Mucosa of stomach (tissue), 1 donor: Measurements from ENCODE around the gene LARP6.

Experiments
- H3K27me3 ChIP-seq: one replicate; pipeline ENCODE4 v1.7.0; 2013; ENCODE audit warnings: mild to moderate bottlenecking, low read length; ENCODE audit not compliant: control insufficient read depth, insufficient read depth
- H3K36me3 ChIP-seq: one replicate; pipeline ENCODE4 v1.7.0; 2013; ENCODE audit warnings: low read length; ENCODE audit not compliant: control insufficient read depth, insufficient read depth
- H3K4me1 ChIP-seq: one replicate; pipeline ENCODE4 v1.7.0; 2013; ENCODE audit warnings: mild to moderate bottlenecking, low read length; ENCODE audit not compliant: control insufficient read depth, insufficient read depth
- H3K4me3 ChIP-seq: one replicate; pipeline ENCODE4 v1.7.0; 2013; ENCODE audit warnings: low read length
- H3K9ac ChIP-seq: one replicate; pipeline ENCODE4 v1.7.0; 2013; ENCODE audit warnings: mild to moderate bottlenecking, low read length, moderate library complexity
- H3K9me3 ChIP-seq: one replicate; pipeline ENCODE4 v1.7.0; 2013; ENCODE audit warnings: mild to moderate bottlenecking, low read length, moderate library complexity; ENCODE audit not compliant: control insufficient read depth
- donor health status: Pancreatic carcinoma.

LARP6 gene

DNA sequence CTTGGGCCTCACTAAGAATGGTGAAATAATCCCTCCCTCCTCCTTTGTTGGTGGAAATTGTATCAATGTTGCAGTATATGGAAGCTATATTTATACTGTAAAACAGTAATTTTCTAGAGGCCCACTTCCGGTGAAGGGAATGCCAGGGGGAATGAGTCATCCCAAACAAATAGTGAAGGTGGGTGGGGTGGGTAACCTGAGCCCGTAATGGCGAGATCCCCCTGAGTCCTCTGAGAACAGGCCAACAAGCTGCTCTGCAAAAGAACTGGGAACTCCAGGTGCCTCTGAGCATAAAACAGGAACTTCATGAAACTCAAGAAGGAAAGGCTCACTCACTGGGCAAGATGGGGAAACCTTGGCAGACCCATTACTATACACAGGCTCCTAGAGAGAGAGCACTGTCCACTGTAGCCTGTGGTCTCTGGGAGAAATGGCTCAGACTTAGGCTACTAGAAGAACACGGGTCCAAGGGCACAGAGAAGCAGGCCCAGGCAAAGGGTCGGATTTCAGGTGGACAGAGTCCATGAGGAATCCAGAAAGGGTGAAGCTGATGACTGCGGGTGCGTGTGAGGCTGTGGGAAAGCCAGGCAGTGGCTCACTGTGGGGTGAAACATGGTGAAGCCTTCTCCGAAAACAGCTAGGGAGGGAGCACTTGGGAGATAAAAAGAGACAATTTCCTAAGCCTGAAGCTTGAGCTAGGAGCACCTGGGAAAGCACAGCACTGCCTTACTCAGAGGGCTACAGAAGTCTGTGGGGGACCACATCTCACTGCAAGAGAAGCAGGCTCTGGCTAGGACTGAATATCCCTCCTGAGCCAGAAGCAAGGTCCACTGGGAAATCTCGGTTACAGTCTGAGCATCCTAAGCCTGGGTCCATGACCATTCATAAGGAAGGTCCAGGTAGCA, 19.8 kb downstream of the LARP6 start:
- H3K9ac ChIP-seq, result no peak overlapping the region

DNA sequence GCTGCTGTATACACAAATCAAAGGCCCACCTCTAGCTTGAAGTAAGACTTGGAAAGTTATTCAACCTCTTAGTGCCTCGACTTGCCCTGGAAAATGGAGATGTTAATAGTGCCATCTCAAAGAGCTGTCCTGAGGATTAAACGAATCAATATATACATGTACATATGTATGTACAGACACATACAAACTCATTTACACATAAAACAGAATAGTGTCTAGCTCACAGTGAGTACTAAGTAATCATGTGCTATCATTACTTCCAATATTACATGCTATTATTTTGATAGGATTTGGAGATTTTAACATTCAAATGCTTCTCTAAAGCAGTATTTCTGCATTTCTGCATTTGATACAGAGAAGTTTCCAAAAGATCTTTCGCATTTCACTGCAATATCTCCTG, 20.5 kb downstream of the LARP6 start:
- Histone ChIP-seq H3K4me1 (peaks cover 9% of the 10 kb centered on the region), H3K27me3 (no peaks in the 10 kb centered on the region)

More for the DNA sequence above, 19.8 kb downstream of the LARP6 start:
- Histone ChIP-seq H3K36me3 (no peaks in the 10 kb centered on the region), H3K4me1 (peaks cover 9% of the 10 kb centered on the region), H3K4me3 (no peak overlapping the region), H3K9me3 (no peaks in the 10 kb centered on the region), H3K27me3 (no peaks in the 10 kb centered on the region)

DNA sequence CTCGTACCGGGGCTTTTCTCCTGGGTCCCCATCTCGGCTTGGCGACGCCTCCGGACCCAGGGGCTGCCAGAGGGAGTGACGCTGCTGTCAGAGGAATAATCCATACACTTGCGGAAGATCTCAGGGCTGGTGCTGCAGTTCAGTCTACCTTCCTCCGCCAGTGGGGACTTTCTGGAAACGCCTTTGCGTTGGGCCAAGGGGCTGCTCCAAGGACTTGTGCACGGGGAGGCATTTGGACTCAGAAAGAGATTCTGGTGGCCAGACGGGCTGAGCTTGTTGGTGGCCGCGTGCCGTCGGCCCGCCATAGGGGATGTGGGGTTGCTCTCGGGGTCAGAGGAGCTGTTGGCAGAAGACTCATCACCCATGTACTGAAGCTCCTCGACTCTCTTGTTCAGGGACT, 21.8 kb downstream of the LARP6 start:
- no peaks in the 10 kb centered on the region for H3K27me3 ChIP-seq
- no peaks in the 10 kb centered on the region for H3K36me3 ChIP-seq
- no peaks in the 10 kb centered on the region for H3K9me3 ChIP-seq
- H3K9ac ChIP-seq, result no peak overlapping the region
- peaks cover 9% of the 10 kb centered on the region for H3K4me1 ChIP-seq
- no peak overlapping the region for H3K4me3 ChIP-seq

More for the DNA sequence above, 20.5 kb downstream of the LARP6 start:
- Histone ChIP-seq H3K9ac (no peak overlapping the region), H3K9me3 (no peaks in the 10 kb centered on the region), H3K4me3 (no peak overlapping the region), H3K36me3 (no peaks in the 10 kb centered on the region)

DNA sequence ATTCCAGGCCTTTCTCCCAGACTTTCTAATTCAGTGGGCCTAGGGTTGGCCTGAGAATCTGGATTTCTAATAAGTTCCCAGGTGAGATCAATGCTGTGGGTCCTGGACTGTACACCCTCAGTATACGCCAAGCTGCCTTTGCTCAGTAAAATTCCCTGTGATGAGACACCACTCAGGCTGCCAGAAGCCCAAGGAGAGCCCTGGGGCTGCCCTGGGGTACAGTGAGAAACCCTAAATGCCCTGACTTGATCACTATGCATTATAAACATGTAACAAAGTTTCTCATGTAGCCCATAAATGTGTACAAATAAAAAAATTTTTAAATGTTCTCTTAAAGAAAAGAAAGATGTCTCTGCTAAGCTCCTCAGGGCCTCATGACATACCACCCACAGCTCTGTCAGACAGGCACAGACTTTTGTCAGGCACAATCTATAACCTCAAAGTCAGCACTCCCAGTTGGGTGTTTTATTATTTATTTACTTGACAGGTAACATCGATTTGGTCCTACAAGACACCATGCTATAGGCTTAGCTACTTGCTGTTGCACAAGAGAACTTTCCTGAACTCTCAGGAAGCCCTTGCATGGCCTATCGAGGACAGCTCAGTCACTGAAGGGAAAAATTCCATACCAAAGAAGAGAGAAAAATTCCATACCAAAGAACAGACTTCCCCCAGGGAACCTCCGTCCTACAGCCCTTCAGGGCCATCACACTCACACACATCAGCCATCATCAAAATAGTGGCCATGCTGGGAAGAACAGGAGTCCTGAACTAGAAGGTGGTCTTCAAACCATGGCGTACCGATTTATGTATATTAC, 22.7 kb downstream of the LARP6 start:
- no peaks in the 10 kb centered on the region for H3K9me3 ChIP-seq
- peaks cover 9% of the 10 kb centered on the region for H3K4me1 ChIP-seq
- no peak overlapping the region for H3K9ac ChIP-seq
- no peak overlapping the region for H3K4me3 ChIP-seq
- H3K27me3 ChIP-seq, result no peaks in the 10 kb centered on the region
- no peaks in the 10 kb centered on the region for H3K36me3 ChIP-seq

DNA sequence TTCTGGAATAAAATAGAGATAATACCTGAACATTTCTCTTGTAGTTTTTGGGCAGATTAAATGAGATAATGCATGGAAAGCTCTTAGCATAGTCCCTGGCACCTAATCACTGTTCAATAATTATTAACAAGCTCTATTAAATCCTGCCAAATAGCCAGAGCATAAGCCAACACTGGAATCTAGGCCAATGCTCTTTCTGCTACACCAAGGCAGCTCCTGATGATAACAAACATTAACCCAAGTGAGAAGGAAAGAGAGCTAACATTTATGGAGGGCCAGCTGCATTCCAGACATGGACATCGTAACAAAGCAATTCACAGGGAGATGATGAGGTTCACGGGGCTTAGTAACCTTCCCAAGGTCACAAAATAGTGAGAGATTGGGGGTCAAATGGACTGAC, 23.3 kb downstream of the LARP6 start:
- Histone ChIP-seq H3K27me3 (no peaks in the 10 kb centered on the region), H3K9me3 (no peaks in the 10 kb centered on the region), H3K9ac (no peak overlapping the region), H3K4me3 (no peak overlapping the region), H3K36me3 (no peaks in the 10 kb centered on the region), H3K4me1 (peaks cover 9% of the 10 kb centered on the region)

DNA sequence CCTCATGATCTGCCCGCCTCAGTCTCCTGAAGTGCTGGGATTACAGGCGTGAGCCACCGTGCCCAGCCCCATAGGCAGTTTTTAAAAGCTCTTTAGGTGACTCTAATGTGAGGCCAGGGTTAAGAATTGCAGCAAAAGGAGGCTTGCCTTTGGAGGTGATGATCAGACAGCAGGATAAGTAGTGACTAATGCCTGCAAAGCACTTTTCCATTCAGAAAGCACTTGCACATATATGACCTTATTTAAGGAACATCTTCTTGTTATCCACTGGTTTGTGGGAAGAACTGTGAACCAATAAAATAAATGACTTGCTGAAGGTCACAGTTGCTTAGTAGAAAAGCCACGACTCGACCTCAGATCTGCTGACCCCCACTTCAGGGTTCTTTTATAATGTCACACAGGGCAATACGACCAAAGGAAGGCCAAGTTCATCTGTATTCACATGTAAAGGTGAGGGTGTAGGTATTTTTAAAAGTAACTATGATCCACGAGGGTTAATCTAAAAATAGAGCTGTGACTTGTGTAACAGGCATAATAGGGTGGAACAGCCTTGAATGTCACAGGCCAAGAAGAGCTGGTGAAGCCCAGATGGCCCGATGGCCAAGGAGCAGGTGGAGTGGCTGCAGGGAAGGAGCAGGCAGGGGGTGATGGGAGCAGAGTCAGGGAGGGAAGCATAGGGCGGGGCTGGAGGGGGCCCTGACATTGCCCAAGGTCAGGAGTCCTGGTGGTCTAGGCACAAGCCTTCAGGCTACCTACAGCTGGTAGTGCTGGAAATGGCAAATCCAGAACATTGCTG, 24.4 kb downstream of the LARP6 start:
- no peak overlapping the region for H3K9ac ChIP-seq
- no peak overlapping the region for H3K4me3 ChIP-seq
- H3K36me3 ChIP-seq, result no peaks in the 10 kb centered on the region
- no peaks in the 10 kb centered on the region for H3K9me3 ChIP-seq
- no peaks in the 10 kb centered on the region for H3K27me3 ChIP-seq
- peaks cover 9% of the 10 kb centered on the region for H3K4me1 ChIP-seq

DNA sequence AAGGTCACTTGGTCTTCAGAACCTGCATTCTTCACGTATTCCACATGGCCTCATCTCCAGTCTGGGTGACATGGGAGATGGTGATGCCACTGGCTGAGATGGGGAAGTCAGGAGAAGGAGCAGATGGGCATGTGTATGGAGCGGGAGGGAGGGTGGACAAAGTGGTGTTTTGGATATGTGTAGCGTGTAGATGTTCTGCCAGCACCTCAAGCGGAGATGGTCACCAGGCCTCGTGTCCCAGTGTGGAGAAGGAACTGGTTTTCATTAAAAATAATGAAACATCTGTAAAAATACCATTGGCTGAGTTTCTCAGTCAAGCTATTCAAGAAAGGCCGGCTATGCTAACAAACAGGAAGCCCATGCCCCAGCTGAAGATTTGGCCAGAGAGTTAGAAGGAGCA, 26.2 kb downstream of the LARP6 start:
- H3K9me3 ChIP-seq, result no peaks in the 10 kb centered on the region
- H3K9ac ChIP-seq, result no peak overlapping the region
- H3K4me1 ChIP-seq, result no peaks in the 10 kb centered on the region
- no peak overlapping the region for H3K4me3 ChIP-seq
- no peaks in the 10 kb centered on the region for H3K36me3 ChIP-seq
- no peaks in the 10 kb centered on the region for H3K27me3 ChIP-seq

DNA sequence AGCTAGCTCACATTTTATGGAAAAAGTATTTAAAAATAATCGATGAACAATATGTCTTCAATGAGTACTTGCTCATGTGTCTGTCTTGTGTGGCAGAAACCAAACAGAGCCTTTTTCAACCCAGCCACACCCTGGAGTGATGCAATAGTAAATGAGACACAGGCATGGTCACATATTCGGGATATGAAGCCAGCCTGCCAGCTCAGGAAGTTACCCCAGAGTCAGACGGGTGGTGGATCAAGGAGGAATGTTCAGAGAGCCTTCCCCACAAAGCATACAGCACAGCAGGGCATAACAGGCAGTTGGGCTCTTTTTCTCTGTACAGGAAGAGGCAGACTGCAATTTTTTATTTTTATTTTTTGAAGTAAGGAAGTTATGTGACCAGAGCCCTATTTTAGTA, 27.3 kb downstream of the LARP6 start:
- no peak overlapping the region for H3K4me3 ChIP-seq
- H3K9ac ChIP-seq, result no peak overlapping the region

DNA sequence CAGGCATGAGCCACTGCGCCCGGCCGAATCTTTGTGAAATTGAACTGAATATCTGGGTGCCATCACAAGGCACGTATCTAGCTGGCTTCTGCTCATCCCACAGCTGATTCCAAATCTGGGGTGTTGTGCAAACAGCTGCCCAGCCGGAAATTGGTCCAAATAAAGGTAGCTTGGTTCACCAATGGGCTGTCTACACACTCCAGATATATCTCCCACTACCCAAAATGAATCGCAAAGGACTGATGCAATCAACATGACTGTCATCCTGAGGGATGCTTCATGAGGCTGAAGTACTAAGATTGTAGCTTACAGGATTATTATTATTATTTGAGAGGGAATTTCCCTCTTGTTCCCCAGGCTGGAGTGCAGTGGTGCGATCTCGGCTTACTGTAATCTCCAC, 28.1 kb downstream of the LARP6 start:
- Histone ChIP-seq H3K36me3 (no peaks in the 10 kb centered on the region), H3K4me3 (no peak overlapping the region), H3K27me3 (no peaks in the 10 kb centered on the region), H3K9me3 (no peaks in the 10 kb centered on the region), H3K9ac (no peak overlapping the region), H3K4me1 (no peaks in the 10 kb centered on the region)

More for the DNA sequence above, 27.3 kb downstream of the LARP6 start:
- H3K27me3 ChIP-seq, result no peaks in the 10 kb centered on the region
- H3K4me1 ChIP-seq, result no peaks in the 10 kb centered on the region
- H3K9me3 ChIP-seq, result no peaks in the 10 kb centered on the region
- H3K36me3 ChIP-seq, result no peaks in the 10 kb centered on the region

DNA sequence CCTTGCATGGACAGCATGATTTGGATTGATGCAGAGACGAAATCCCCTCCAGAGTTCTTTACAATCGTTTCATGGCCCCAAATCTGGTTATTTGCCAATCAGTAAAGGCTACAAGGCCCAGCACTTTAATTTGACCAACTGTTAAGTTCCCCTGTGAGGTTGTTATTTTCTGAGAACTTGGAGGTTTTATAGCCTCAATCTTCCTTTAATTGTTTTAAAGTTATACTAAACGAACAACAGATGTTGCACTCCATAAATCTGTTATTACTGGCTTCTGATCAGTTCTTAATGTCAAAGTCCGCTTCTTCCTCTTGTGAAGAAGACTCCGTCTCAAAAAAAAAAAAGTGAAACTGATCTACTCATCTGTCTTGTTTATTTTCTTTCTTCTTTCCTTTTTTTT, 30.8 kb downstream of the LARP6 start:
- no peaks in the 10 kb centered on the region for H3K4me1 ChIP-seq
- no peaks in the 10 kb centered on the region for H3K9me3 ChIP-seq
- H3K9ac ChIP-seq, result no peak overlapping the region
- H3K4me3 ChIP-seq, result no peak overlapping the region
- H3K27me3 ChIP-seq, result no peaks in the 10 kb centered on the region
- H3K36me3 ChIP-seq, result no peaks in the 10 kb centered on the region

DNA sequence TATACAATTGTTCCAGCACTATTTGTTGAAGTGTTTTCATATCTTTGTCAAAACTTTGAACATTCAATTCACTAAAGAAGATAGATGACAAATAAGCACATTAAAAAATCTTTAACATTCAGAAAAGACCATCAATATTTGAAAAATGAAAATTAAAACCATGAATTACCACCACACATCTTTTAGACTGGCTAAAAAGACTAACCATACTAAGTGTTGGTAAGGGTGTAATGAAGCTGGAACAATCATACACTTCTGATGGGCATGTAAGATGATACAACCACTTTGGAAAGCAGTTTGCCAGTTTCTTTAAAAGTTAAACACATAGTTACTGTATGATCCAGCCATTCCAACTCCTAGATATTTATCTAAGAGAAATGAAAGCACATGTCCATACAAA, 33.7 kb downstream of the LARP6 start:
- Histone ChIP-seq H3K36me3 (no peaks in the 10 kb centered on the region), H3K4me3 (no peak overlapping the region), H3K27me3 (no peaks in the 10 kb centered on the region), H3K4me1 (no peaks in the 10 kb centered on the region), H3K9ac (no peak overlapping the region), H3K9me3 (no peaks in the 10 kb centered on the region)
